ENCODE data around the gene TRIM52. TPM values are rescaled to one million over a fixed set of nuclear protein-coding genes. Genes with fewer than 3 reads are reported as not detected.

TRIM52 gene
- total and polyA plus RNA-seq, 2 of the 13 experiments (the other 11 are each of a cell fraction or from before 2014, with no cell fraction given) = 7.2 to 11.6 TPM

GRCh38 chr5:181261320-181262049 lies 542 bp upstream of the TRIM52 start (continued):
- TF ChIP-seq ZFP62 (CRISPR knock-in tag; IDR thresholded peaks at IDR 0.05) = 0 out of 2 replicates have a peak, but pooled peaks have one; percentile 56
- TF ChIP-seq IKZF5 (CRISPR knock-in tag; IDR thresholded peaks at IDR 0.05) = peak; percentile 36
- no peak for TF ChIP-seq ARID2 (CRISPR knock-in tag; IDR thresholded peaks at IDR 0.05; ENCODE audit: borderline replicate concordance)
- TF ChIP-seq ZNF777 (CRISPR knock-in tag; IDR thresholded peaks at IDR 0.05) = peak; percentile 95
- 0 out of 2 replicates have a peak, but pooled peaks have one; percentile 15 for TF ChIP-seq YEATS2 (CRISPR knock-in tag; IDR thresholded peaks at IDR 0.05; ENCODE audit: borderline replicate concordance)
- 0 out of 2 replicates have a peak, but pooled peaks have one; percentile 10 for TF ChIP-seq ZNF510 (CRISPR knock-in tag; IDR thresholded peaks at IDR 0.05; ENCODE audit: low read depth)
- no peak for TF ChIP-seq TIGD3 (CRISPR knock-in tag; IDR thresholded peaks at IDR 0.05; ENCODE audit: borderline replicate concordance)
- peak; percentile 52 for TF ChIP-seq BORCS8-MEF2B (CRISPR knock-in tag; IDR thresholded peaks at IDR 0.05)
- 0 out of 2 replicates have a peak, but pooled peaks have one; percentile 20 for TF ChIP-seq RARG (CRISPR knock-in tag; IDR thresholded peaks at IDR 0.05; ENCODE audit: low read depth)
- TF ChIP-seq E2F2 (CRISPR knock-in tag; IDR thresholded peaks at IDR 0.05; ENCODE audit: borderline replicate concordance) = no peak
- no peak for TF ChIP-seq ZBTB39 (CRISPR knock-in tag; IDR thresholded peaks at IDR 0.05)
- 0 out of 2 replicates have a peak, but pooled peaks have one; percentile 7 for TF ChIP-seq ZNF616 (CRISPR knock-in tag; IDR thresholded peaks at IDR 0.05; ENCODE audit: low read depth)
- no peak for TF ChIP-seq NR1H2 (CRISPR knock-in tag; IDR thresholded peaks at IDR 0.05; ENCODE audit: borderline replicate concordance, low read depth)
- no peak for TF ChIP-seq THRA (CRISPR knock-in tag; IDR thresholded peaks at IDR 0.05; ENCODE audit: borderline replicate concordance)
- TF ChIP-seq ZNF331 (CRISPR knock-in tag; IDR thresholded peaks at IDR 0.05) = peak; percentile 19; the same call in 1 of the 2 replicates
- no peak for TF ChIP-seq U2AF2 (IDR thresholded peaks at IDR 0.05; ENCODE audit: low read depth, low read length)
- peak; percentile 42; the same call in 1 of the 2 replicates for TF ChIP-seq NKX3-1 (CRISPR knock-in tag; IDR thresholded peaks at IDR 0.05)
- TF ChIP-seq ZNF598 (CRISPR knock-in tag; IDR thresholded peaks at IDR 0.05; ENCODE audit: borderline replicate concordance) = no peak; the same call in 1 of the 2 replicates
- TF ChIP-seq MED1 (CRISPR knock-in tag; IDR thresholded peaks at IDR 0.05) = peak; percentile 11; the same call in 1 of the 2 replicates
- no peak for TF ChIP-seq MAFF (IDR thresholded peaks at IDR 0.05; ENCODE audit: low read depth, low read length)
- TF ChIP-seq NR0B2 (CRISPR knock-in tag; IDR thresholded peaks at IDR 0.05) = peak; percentile 58; the same call in 1 of the 2 replicates

Measured in HepG2 (cell line).